K562 (cell line): ENCODE results near the gene LEMD1. TPM values are rescaled to one million over a fixed set of nuclear protein-coding genes. Genes with fewer than 3 reads are reported as not detected.
A peak's percentile ranks its signal among the peaks of the same experiment; 100 is the strongest.

ENCODE experiments used
- ATAC-seq: fragments of 200-7000 bp; cut with Tn5 transposase; 3 replicates; pipeline ENCODE4 v1.9.1; 2020; ENCODE audit warnings: moderate library complexity
- BruUV-seq: library from RNA; stranded (reverse); fragments of 400-500 nt; replicated peaks from 2 replicates; lab custom pipeline; 2021; lab: Mats Ljungman, UMichigan
- CTCF ChIA-PET: fragments of 300-600 bp; formaldehyde crosslinking; extraction: SDS; loops from one replicate; lab custom pipeline; 2021; ENCODE audit warnings: low intra/inter-chr PET ratio; lab: Yijun Ruan, JAX
- POLR2A ChIA-PET: fragments of 300-600, 350-650 bp; sonication (Branson Sonifier 250); formaldehyde crosslinking; extraction: SDS; loops from one replicate; lab custom pipeline; 2021; ENCODE audit warnings: antibody characterized with exemption, inconsistent platforms; lab: Yijun Ruan, JAX
- DNase-seq, 4 experiments: peaks; one replicate each; pipeline versions ENCODE4 v3.0.0 to v3.0.0-alpha.2; 2011 to 2018; ENCODE audit warnings: low spot score in 3 of 4, mixed read lengths in 3 of 4; ENCODE audit errors: extremely low read depth in 1 of 4
- FAIRE-seq: peaks from 2 replicates; lab custom pipeline; 2011; peaks lifted over from hg19 to GRCh38; lab: Jason Lieb, UNC
- H2AFZ ChIP-seq: 2 replicates; pipeline ENCODE4 v1.6.0; 2011; ENCODE audit warnings: low read depth, low read length, control low read depth, inconsistent platforms
- H3K27ac ChIP-seq: fragments of 200-600 bp; 3 replicates; pipeline ENCODE4 v1.8.0; 2011; ENCODE audit warnings: low read depth, mild to moderate bottlenecking, control low read depth, inconsistent platforms, low read length, moderate library complexity, mixed read lengths; ENCODE audit errors: extremely low read depth
- H3K27me3 ChIP-seq, 2 experiments: fragments of 300-600 bp in 1 of 2; 2 replicates in 1 of 2; 3 replicates in 1 of 2; pipeline versions ENCODE4 v1.6.0 to v1.8.0; 2011; ENCODE audit warnings: inconsistent platforms in 2 of 2, low read length in 2 of 2, mild to moderate bottlenecking in 1 of 2, mixed read lengths in 1 of 2, moderate library complexity in 1 of 2; ENCODE audit not compliant: control insufficient read depth in 2 of 2, insufficient read depth in 2 of 2
- H3K36me3 ChIP-seq: fragments of 300-600 bp; 3 replicates; pipeline ENCODE4 v1.8.0; 2011; ENCODE audit warnings: mild to moderate bottlenecking, low read length, inconsistent platforms; ENCODE audit not compliant: control insufficient read depth, insufficient read depth
- H3K4me1 ChIP-seq, 2 experiments: fragments of 200-600 bp in 1 of 2; replicated peaks in 1 of 2; 2 replicates in 1 of 2; 3 replicates in 1 of 2; pipeline versions ENCODE4 v1.5.1 to v1.8.0; 2011; ENCODE audit warnings: inconsistent platforms in 2 of 2, low read length in 2 of 2, mild to moderate bottlenecking in 1 of 2, mixed read lengths in 1 of 2, moderate library complexity in 1 of 2; ENCODE audit not compliant: control insufficient read depth in 2 of 2, insufficient read depth in 2 of 2
- H3K4me2 ChIP-seq: 2 replicates; pipeline ENCODE4 v1.6.1; 2011; ENCODE audit warnings: low read length, control low read depth, inconsistent platforms, mixed read lengths; ENCODE audit not compliant: insufficient read depth
- H3K4me3 ChIP-seq: fragments of 200-600 bp; sonication (generic), shearing (Covaris generic); 2 replicates; pipeline ENCODE4 v1.5.1; 2016; ENCODE audit warnings: control low read depth, inconsistent platforms
- H3K79me2 ChIP-seq: fragments of 200-600 bp; 3 replicates; pipeline ENCODE4 v1.8.0; 2011; ENCODE audit warnings: low read length, inconsistent platforms; ENCODE audit not compliant: control insufficient read depth, insufficient read depth
- H3K9ac ChIP-seq, 2 experiments: 2 replicates each; pipeline versions ENCODE4 v1.6.0 to v1.6.1; 2011; ENCODE audit warnings: low read depth in 2 of 2, low read length in 2 of 2, control low read depth in 1 of 2, inconsistent platforms in 1 of 2, mild to moderate bottlenecking in 1 of 2, mixed read lengths in 1 of 2; ENCODE audit not compliant: insufficient read depth in 1 of 2
- H3K9me1 ChIP-seq: one replicate; pipeline ENCODE4 v1.6.0; 2011; ENCODE audit warnings: inconsistent platforms, mild to moderate bottlenecking, low read length, moderate library complexity; ENCODE audit not compliant: control insufficient read depth, insufficient read depth
- H3K9me3 ChIP-seq: replicated peaks from 2 replicates; pipeline ENCODE4 v1.5.1; 2011; ENCODE audit warnings: low read depth, low read length, inconsistent platforms; ENCODE audit not compliant: control insufficient read depth, insufficient read depth
- H4K20me1 ChIP-seq: replicated peaks from 2 replicates; pipeline ENCODE4 v1.6.1; 2011; ENCODE audit warnings: low read length, inconsistent platforms, mixed read lengths; ENCODE audit not compliant: control insufficient read depth, insufficient read depth
- ATF7 ChIP-seq: fragments of 450-650 bp; IDR thresholded peaks from 2 replicates; pipeline ENCODE4 v1.7.1; 2014; ENCODE audit warnings: mild to moderate bottlenecking, moderate library complexity
- DDX20 ChIP-seq: fragments of 450-650 bp; IDR thresholded peaks from 2 replicates; pipeline ENCODE4 v1.6.1; 2016; ENCODE audit warnings: missing genetic modification characterization, low read depth, mild to moderate bottlenecking, missing compliant biosample characterization, moderate library complexity
- FIP1L1 ChIP-seq: fragments of 200-400 bp; formaldehyde crosslinking; IDR thresholded peaks from 2 replicates; pipeline ENCODE4 v1.6.1; 2018; ENCODE audit warnings: mild to moderate bottlenecking, low read depth, low read length; ENCODE audit not compliant: poor library complexity, severe bottlenecking
- FOXA3 ChIP-seq, 2 experiments: fragments of 450-650 bp in 1 of 2; sonication (generic) in 1 of 2; formaldehyde crosslinking; IDR thresholded peaks in 1 of 2; conservative IDR thresholded peaks in 1 of 2; 2 replicates each; pipeline versions ENCODE4 v1.4.0 to v1.8.0; 2020 to 2022; ENCODE audit warnings: mild to moderate bottlenecking in 2 of 2, missing genetic modification reagents in 1 of 2
- HMGN3 ChIP-seq: IDR thresholded peaks from 2 replicates; pipeline ENCODE4 v1.6.1; 2011; ENCODE audit warnings: borderline replicate concordance, low read depth, mild to moderate bottlenecking, mixed read lengths, low read length; ENCODE audit not compliant: insufficient read length; ENCODE audit errors: extremely low read depth
- IFI16 ChIP-seq: fragments of 250-450 bp; sonication (Bioruptor Pico); IDR thresholded peaks from 2 replicates; pipeline ENCODE4 v2.1.2; 2022; ENCODE audit warnings: mild to moderate bottlenecking, inconsistent platforms
- JUNB ChIP-seq: fragments of 450-650 bp; formaldehyde crosslinking; conservative IDR thresholded peaks from 2 replicates; pipeline ENCODE4 v1.4.0; 2020; ENCODE audit warnings: mild to moderate bottlenecking
- MAZ ChIP-seq, 2 experiments: fragments of 450-650 bp in 1 of 2; sonication (generic) in 1 of 2; formaldehyde crosslinking; IDR thresholded peaks in 1 of 2; conservative IDR thresholded peaks in 1 of 2; 2 replicates each; pipeline versions ENCODE4 v1.4.0 to v1.5.0; 2020; ENCODE audit warnings: mild to moderate bottlenecking in 1 of 2, missing genetic modification reagents in 1 of 2
- NFIC ChIP-seq: fragments of 450-650 bp; IDR thresholded peaks from 2 replicates; pipeline ENCODE4 v1.6.1; 2017; ENCODE audit warnings: mild to moderate bottlenecking, inconsistent platforms
- NFYB ChIP-seq: IDR thresholded peaks from 2 replicates; pipeline ENCODE4 v1.6.1; 2011; ENCODE audit warnings: mild to moderate bottlenecking, moderate library complexity; ENCODE audit not compliant: insufficient read length; ENCODE audit errors: extremely low read depth
- POLR2AphosphoS5 ChIP-seq: IDR thresholded peaks from 2 replicates; pipeline ENCODE4 v1.6.1; 2011; ENCODE audit warnings: mild to moderate bottlenecking, low read depth, low read length, moderate library complexity; ENCODE audit not compliant: control insufficient read depth, insufficient read depth
- SPI1 ChIP-seq: IDR thresholded peaks from 2 replicates; pipeline ENCODE4 v1.6.1; 2011; ENCODE audit warnings: low read depth, low read length, control low read depth, borderline replicate concordance
- TEAD1 ChIP-seq, 2 experiments: fragments of 450-650 bp in 1 of 2; sonication (generic) in 1 of 2; formaldehyde crosslinking; IDR thresholded peaks; 2 replicates each; pipeline versions ENCODE4 v1.4.0 to v1.8.0; 2020 to 2022; ENCODE audit warnings: mild to moderate bottlenecking in 2 of 2, missing genetic modification reagents in 1 of 2
- USF1 ChIP-seq: sonication (generic); formaldehyde crosslinking; IDR thresholded peaks from 2 replicates; pipeline ENCODE4 v1.9.0; 2022; ENCODE audit warnings: mild to moderate bottlenecking, missing genetic modification reagents
- ZNF121 ChIP-seq: sonication (generic); formaldehyde crosslinking; conservative IDR thresholded peaks from 2 replicates; pipeline ENCODE4 v1.8.0; 2022; ENCODE audit warnings: missing genetic modification reagents
- ZNF274 ChIP-seq: IDR thresholded peaks from 2 replicates; pipeline ENCODE4 v1.6.1; 2011; ENCODE audit warnings: low read depth, mild to moderate bottlenecking, low read length, moderate library complexity, borderline replicate concordance
- ZNF282 ChIP-seq: sonication (generic); formaldehyde crosslinking; IDR thresholded peaks from 2 replicates; pipeline ENCODE4 v1.8.1; 2023; ENCODE audit warnings: missing genetic modification reagents
- ZNF766 ChIP-seq: fragments of 200-800 bp; sonication (Bioruptor generic); conservative IDR thresholded peaks from 2 replicates; pipeline ENCODE4 v1.6.1; 2016; ENCODE audit warnings: missing genetic modification characterization, missing compliant biosample characterization
- WGBS: fragments of 100-300 bp; shearing (Covaris generic); methylation state at CpG from one replicate; pipeline ENCODE4 v1.1.6; 2016; ENCODE audit warnings: low coverage, mixed read lengths; ENCODE audit not compliant: insufficient coverage; ENCODE audit errors: missing lambda C conversion rate; 5-methylcytosine and 5-hydroxymethylcytosine counted together
- in situ Hi-C: fragments of 300-500 bp; cut with MboI; formaldehyde crosslinking; loops from 4 replicates; pipeline ENCODE4 v1.15.0; 2018; ENCODE audit warnings: inconsistent platforms, mixed read lengths
- intact Hi-C: fragments of 100-400 bp; cut with micrococcal nuclease; formaldehyde crosslinking; loops from 2 replicates; pipeline ENCODE4 v1.14.2; 2022
- polyA plus RNA-seq, 8 experiments: library from polyadenylated mRNA; depleted of rRNA in 4 of 8; stranded (reverse) in 5 of 8; unstranded in 3 of 8; fragments of >200 nt; fragmentation: Nextera tagmentation in 2 of 8; fragmentation: Illumina TruSeq in 1 of 8; extraction: Ambion mirVana in 2 of 8; extraction: Trizol in 1 of 8; gene quantifications; 2 replicates each; pipeline versions ENCODE4 v1.2.1 to v1.2.3, GENCODE V29; 2011 to 2014; ENCODE audit warnings: inconsistent platforms in 1 of 8, missing spikeins in 1 of 8
- total RNA-seq, 7 experiments: library from RNA; depleted of rRNA in 6 of 7; stranded (reverse); fragments of >200 nt in 6 of 7; fragmentation: Illumina TruSeq in 2 of 7; extraction: Trizol in 2 of 7; gene quantifications; 2 replicates each; pipeline versions ENCODE4 v1.2.1 to v1.2.3, GENCODE V29; 2011 to 2021; ENCODE audit warnings: low replicate concordance in 1 of 7

The LEMD1 gene
- total and polyA plus RNA-seq, 9 of the 15 experiments (the other 6 are each of a cell fraction or from before 2014, with no cell fraction given) = 0.11 to 2.4 (median 0.57) TPM; not detected in 1

DNA sequence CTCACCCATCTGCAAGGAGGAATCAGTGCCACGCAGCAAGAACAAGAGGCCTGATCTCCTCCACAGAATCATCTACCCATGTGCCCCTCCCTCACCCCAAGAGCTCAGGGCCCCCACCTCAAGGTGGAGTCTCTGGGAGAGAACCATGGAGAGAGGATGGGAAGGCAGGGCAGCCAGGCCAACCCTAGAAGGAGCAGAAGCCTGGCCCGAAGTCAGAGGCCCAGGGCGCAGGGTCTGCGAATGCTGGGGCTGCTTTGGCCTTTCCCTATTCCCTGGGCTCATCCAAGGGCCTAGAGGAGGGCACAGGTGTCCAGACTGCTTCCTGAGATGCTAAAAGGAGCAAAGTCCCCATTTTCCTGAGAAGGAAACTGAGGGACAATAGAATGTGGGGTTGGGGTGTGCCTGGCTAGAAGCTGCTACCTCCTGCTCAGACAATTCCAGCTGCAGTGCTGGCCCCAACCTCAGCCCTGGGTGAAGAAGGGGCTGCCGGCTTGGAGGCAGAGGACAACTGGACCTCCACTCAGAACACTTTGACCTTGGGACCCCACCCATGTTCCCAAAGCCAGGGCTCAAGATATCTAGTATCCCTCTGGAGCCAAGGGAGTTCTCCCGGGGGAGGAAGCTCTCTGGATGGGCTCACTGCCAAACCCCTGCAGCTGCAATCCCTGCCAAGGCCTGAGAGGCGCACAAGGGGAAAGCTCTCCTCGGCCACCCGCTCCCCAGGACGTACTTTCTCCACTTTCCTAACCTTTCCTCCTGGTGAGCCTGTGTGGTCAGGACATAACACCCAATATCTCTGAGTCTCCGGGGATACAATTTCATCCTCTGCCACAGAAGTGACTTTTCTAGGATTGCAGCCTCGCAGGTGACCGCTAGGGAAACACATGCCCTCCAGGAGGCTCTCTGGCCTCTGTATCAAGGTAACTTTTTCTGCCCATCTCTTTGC, 16.6 kb upstream of the LEMD1 start:
- no peak overlapping the region for H3K9ac ChIP-seq
- H3K4me3 ChIP-seq = no peak overlapping the region
- no TSS peak for BruUV-seq
- no peak overlapping the region; the same call in 1 of the 2 replicates for H3K4me2 ChIP-seq
- peaks cover 11 to 25% of the 10 kb centered on the region in 2 experiments; a peak in 3 of 5 replicates for H3K27me3 ChIP-seq
- ATAC-seq = peak; percentile 87
- no peaks in the 10 kb centered on the region for H3K9me1 ChIP-seq
- no peaks in the 10 kb centered on the region for H3K36me3 ChIP-seq
- ChIA-PET POLR2A (interaction anchor here (0.5 to 1.8 kb wide), 7 partner anchors 8 to 889 kb away, joined by 3 to 11 read pairs (median 3); no protein-coding TSS in a partner anchor), CTCF (interaction anchor here (1.2 kb wide), 1 partner anchor 47 kb away, joined by 3 read pairs; no protein-coding TSS in a partner anchor)
- DNase-seq = peak; percentile 75 to 85 (median 79)
- H3K9me3 ChIP-seq = no peaks in the 10 kb centered on the region
- FAIRE-seq = peak; percentile 82
- H3K27ac ChIP-seq = no peak overlapping the region
- peaks cover 10 to 15% of the 10 kb centered on the region in 2 experiments for H3K4me1 ChIP-seq
- intact Hi-C loops (loop anchor here (10.0 kb wide), 1 partner anchor 84 kb away; the partner anchor contains the start of gene KLHDC8A), in situ Hi-C loops (no loop called here)
- H3K79me2 ChIP-seq = no peaks in the 10 kb centered on the region
- no peaks in the 10 kb centered on the region; the same call in 1 of the 2 replicates for H4K20me1 ChIP-seq
- no peak overlapping the region for H2AFZ ChIP-seq
- WGBS = 12% methylated on average over 13 of the region's 13 CpGs
- TF ChIP-seq POLR2AphosphoS5 = 0 out of 2 replicates have a peak, but pooled peaks have one; percentile 24
- 0 out of 4 replicates have a peak, but pooled peaks of 1 of the 2 experiments have one; percentile 26 for TF ChIP-seq FOXA3 (CRISPR knock-in tag; conservative IDR thresholded peaks at IDR 0.05 in 1 of 2, IDR thresholded peaks at IDR 0.05 in 1 of 2)
- TF ChIP-seq FIP1L1 = no peak
- TF ChIP-seq HMGN3 = no peak
- TF ChIP-seq NFIC = peak; percentile 96
- no peak for TF ChIP-seq JUNB
- peak; percentile 36; the same call in 1 of the 2 replicates for TF ChIP-seq USF1
- 0 out of 2 replicates have a peak, but pooled peaks have one; percentile 28 for TF ChIP-seq ATF7
- TF ChIP-seq DDX20 = no peak
- TF ChIP-seq IFI16 (CRISPR knock-in tag) = no peak
- 0 out of 4 replicates have a peak, but pooled peaks of 1 of the 2 experiments have one; percentile 31 for TF ChIP-seq MAZ (CRISPR knock-in tag; conservative IDR thresholded peaks at IDR 0.05 in 1 of 2, IDR thresholded peaks at IDR 0.05 in 1 of 2)
- TF ChIP-seq SPI1 = peak; percentile 48; the same call in 1 of the 2 replicates
- TF ChIP-seq NFYB = no peak
- no peak for TF ChIP-seq ZNF274
- 0 out of 4 replicates have a peak, but pooled peaks of 1 of the 2 experiments have one; percentile 22 for TF ChIP-seq TEAD1 (CRISPR knock-in tag; IDR thresholded peaks at IDR 0.05)
- no peak for TF ChIP-seq ZNF282
- TF ChIP-seq ZNF121 (CRISPR knock-in tag) = no peak
- no peak for TF ChIP-seq ZNF766 (CRISPR knock-in tag)
